ENCODE measurements around the gene NOX3. TPM values are rescaled to one million over a fixed set of nuclear protein-coding genes. Genes with fewer than 3 reads are reported as not detected.

The NOX3 gene
- total and polyA plus RNA-seq, 2 experiments from 2014 or later, result not detected

DNA sequence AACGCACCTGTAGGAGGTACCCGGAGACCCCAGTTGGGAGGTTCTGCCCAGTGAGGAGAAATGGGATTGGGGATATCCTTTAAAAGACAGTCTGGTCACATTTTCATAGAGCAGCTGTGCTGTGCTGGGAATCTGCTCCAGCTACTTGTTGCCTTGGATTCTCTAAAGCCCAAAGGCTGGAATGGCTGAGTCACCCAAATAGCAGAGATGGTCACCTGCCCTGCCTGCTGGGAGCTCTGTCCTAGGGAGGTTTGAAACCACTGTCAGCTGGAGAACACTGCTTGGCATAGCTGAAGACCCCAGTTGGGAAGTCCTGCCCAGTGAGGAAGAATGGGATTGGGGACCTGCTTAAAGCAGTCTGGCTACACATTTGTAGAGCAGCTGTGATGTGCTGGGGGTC lies 106.5 kb downstream of the NOX3 start (continued):
- TF ChIP-seq, protein P1, sequence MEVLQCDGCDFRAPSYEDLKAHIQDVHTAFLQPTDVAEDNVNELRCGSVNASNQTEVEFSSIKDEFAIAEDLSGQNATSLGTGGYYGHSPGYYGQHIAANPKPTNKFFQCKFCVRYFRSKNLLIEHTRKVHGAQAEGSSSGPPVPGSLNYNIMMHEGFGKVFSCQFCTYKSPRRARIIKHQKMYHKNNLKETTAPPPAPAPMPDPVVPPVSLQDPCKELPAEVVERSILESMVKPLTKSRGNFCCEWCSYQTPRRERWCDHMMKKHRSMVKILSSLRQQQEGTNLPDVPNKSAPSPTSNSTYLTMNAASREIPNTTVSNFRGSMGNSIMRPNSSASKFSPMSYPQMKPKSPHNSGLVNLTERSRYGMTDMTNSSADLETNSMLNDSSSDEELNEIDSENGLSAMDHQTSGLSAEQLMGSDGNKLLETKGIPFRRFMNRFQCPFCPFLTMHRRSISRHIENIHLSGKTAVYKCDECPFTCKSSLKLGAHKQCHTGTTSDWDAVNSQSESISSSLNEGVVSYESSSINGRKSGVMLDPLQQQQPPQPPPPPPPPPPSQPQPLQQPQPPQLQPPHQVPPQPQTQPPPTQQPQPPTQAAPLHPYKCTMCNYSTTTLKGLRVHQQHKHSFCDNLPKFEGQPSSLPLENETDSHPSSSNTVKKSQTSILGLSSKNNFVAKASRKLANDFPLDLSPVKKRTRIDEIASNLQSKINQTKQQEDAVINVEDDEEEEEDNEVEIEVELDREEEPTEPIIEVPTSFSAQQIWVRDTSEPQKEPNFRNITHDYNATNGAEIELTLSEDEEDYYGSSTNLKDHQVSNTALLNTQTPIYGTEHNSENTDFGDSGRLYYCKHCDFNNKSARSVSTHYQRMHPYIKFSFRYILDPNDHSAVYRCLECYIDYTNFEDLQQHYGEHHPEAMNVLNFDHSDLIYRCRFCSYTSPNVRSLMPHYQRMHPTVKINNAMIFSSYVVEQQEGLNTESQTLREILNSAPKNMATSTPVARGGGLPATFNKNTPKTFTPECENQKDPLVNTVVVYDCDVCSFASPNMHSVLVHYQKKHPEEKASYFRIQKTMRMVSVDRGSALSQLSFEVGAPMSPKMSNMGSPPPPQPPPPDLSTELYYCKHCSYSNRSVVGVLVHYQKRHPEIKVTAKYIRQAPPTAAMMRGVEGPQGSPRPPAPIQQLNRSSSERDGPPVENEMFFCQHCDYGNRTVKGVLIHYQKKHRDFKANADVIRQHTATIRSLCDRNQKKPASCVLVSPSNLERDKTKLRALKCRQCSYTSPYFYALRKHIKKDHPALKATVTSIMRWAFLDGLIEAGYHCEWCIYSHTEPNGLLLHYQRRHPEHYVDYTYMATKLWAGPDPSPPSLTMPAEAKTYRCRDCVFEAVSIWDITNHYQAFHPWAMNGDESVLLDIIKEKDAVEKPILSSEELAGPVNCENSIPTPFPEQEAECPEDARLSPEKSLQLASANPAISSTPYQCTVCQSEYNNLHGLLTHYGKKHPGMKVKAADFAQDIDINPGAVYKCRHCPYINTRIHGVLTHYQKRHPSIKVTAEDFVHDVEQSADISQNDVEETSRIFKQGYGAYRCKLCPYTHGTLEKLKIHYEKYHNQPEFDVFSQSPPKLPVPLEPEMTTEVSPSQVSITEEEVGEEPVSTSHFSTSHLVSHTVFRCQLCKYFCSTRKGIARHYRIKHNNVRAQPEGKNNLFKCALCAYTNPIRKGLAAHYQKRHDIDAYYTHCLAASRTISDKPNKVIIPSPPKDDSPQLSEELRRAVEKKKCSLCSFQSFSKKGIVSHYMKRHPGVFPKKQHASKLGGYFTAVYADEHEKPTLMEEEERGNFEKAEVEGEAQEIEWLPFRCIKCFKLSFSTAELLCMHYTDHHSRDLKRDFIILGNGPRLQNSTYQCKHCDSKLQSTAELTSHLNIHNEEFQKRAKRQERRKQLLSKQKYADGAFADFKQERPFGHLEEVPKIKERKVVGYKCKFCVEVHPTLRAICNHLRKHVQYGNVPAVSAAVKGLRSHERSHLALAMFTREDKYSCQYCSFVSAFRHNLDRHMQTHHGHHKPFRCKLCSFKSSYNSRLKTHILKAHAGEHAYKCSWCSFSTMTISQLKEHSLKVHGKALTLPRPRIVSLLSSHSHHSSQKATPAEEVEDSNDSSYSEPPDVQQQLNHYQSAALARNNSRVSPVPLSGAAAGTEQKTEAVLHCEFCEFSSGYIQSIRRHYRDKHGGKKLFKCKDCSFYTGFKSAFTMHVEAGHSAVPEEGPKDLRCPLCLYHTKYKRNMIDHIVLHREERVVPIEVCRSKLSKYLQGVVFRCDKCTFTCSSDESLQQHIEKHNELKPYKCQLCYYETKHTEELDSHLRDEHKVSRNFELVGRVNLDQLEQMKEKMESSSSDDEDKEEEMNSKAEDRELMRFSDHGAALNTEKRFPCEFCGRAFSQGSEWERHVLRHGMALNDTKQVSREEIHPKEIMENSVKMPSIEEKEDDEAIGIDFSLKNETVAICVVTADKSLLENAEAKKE (CRISPR knock-in tag; IDR thresholded peaks at IDR 0.05), result no peak
- TF ChIP-seq EZH2 (IDR thresholded peaks at IDR 0.05; ENCODE audit: low read depth, unreplicated experiment), result no peak
- no peak for TF ChIP-seq POLR2AphosphoS5 (IDR thresholded peaks at IDR 0.05; ENCODE audit: low read depth)

DNA sequence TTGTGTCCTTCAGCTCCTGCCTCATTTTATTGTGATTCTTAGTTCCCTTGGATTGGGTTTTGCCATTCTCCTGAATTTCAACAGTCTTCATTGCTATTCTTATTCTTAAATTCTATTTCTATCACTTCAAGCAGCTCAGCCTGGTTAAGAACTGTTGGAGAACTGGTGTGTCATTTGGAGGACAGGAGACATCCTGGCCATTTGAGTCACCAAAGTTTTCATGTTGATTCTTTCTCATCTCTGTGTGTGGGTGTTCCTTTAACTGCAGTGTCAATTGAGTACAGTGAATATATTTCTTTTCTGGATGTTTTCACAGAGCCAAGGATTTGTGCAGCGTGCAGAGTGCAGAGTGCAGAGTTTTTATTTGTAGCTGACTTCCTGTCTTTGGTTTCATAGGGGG lies 107.8 kb downstream of the NOX3 start:
- Histone ChIP-seq H3K36me3 (ENCODE audit: insufficient read depth) (no peaks in the 10 kb centered on the region), H3K27me3 (ENCODE audit: insufficient read depth) (no peaks in the 10 kb centered on the region), H3F3A (replicated peaks; ENCODE audit: low read depth) (no peaks in the 10 kb centered on the region), H3K9me2 (ENCODE audit: insufficient read depth) (no peaks in the 10 kb centered on the region), H3K4me1 (ENCODE audit: insufficient read depth) (no peaks in the 10 kb centered on the region), H3K4me2 (no peak overlapping the region), H3K79me2 (replicated peaks; ENCODE audit: insufficient read depth) (no peaks in the 10 kb centered on the region), H2AFZ (no peak overlapping the region), H3K27ac (ENCODE audit: low read depth) (no peak overlapping the region), H4K20me1 (replicated peaks; ENCODE audit: insufficient read depth) (no peaks in the 10 kb centered on the region), H3K4me3 (no peak overlapping the region)
- DNase-seq (ENCODE audit: low spot score) (no peak), ATAC-seq (no peak)
- Mint-ChIP-seq H3K9me3 (peaks cover 22% of the 10 kb centered on the region), H3K27me3 (ENCODE audit: insufficient read depth, low read depth, poor library complexity) (peaks cover 6% of the 10 kb centered on the region), H3K36me3 (ENCODE audit: low read depth) (peaks cover 4% of the 10 kb centered on the region), H3K4me1 (no peaks in the 10 kb centered on the region), H3K27ac (no peak overlapping the region), H3K4me3 (no peak overlapping the region)
- TF ChIP-seq, protein P2, sequence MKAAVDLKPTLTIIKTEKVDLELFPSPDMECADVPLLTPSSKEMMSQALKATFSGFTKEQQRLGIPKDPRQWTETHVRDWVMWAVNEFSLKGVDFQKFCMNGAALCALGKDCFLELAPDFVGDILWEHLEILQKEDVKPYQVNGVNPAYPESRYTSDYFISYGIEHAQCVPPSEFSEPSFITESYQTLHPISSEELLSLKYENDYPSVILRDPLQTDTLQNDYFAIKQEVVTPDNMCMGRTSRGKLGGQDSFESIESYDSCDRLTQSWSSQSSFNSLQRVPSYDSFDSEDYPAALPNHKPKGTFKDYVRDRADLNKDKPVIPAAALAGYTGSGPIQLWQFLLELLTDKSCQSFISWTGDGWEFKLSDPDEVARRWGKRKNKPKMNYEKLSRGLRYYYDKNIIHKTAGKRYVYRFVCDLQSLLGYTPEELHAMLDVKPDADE (IDR thresholded peaks at IDR 0.05), result no peak
- no peak for TF ChIP-seq NANOG (IDR thresholded peaks at IDR 0.05; ENCODE audit: borderline replicate concordance)
- no peak for TF ChIP-seq STAT1 (IDR thresholded peaks at IDR 0.05; ENCODE audit: unreplicated experiment)
- TF ChIP-seq, protein P3, sequence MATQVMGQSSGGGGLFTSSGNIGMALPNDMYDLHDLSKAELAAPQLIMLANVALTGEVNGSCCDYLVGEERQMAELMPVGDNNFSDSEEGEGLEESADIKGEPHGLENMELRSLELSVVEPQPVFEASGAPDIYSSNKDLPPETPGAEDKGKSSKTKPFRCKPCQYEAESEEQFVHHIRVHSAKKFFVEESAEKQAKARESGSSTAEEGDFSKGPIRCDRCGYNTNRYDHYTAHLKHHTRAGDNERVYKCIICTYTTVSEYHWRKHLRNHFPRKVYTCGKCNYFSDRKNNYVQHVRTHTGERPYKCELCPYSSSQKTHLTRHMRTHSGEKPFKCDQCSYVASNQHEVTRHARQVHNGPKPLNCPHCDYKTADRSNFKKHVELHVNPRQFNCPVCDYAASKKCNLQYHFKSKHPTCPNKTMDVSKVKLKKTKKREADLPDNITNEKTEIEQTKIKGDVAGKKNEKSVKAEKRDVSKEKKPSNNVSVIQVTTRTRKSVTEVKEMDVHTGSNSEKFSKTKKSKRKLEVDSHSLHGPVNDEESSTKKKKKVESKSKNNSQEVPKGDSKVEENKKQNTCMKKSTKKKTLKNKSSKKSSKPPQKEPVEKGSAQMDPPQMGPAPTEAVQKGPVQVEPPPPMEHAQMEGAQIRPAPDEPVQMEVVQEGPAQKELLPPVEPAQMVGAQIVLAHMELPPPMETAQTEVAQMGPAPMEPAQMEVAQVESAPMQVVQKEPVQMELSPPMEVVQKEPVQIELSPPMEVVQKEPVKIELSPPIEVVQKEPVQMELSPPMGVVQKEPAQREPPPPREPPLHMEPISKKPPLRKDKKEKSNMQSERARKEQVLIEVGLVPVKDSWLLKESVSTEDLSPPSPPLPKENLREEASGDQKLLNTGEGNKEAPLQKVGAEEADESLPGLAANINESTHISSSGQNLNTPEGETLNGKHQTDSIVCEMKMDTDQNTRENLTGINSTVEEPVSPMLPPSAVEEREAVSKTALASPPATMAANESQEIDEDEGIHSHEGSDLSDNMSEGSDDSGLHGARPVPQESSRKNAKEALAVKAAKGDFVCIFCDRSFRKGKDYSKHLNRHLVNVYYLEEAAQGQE (IDR thresholded peaks at IDR 0.05; ENCODE audit: unreplicated experiment), result no peak
